ENCODE measurements around the gene MANBA.

Gene MANBA

DNA sequence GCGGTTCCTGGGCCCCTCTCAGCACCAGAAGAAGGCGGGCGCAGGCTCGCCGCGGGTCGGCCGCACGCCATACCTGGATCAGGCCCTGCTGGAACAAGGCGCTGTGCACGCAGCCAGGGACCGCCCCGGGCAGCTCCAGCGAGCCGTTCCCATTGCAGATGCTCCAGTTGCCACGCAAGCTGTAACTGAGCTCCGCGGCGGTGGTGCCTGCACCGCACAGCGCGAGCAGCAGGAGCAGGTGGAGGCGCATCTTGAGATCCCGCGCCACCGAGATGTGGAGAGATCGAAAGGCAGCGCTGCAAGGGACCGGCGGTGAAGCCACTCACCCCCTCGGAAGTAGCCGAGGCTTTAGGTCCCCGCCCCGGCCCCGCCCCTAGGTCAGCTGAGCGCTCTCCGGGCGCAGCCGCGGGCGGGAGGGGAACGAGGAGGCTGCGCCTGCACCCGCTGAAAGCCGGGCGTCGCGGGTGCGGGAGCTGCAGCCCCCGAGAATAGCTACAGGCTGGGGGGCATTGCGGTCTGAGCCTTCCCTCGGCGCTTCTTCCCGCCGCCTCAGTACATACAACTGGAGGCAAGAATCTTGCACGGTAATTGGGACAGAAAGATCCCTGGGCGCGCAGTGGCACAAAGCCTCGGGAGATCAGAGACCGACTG, at the start of gene MANBA:
Gene MANBA, minus strand, starts transcription at position 324 of the 651 bp plus-strand sequence. Its CDS starts 74 bp downstream, at position 250.
- peak; percentile 84 for DNase-seq

DNA sequence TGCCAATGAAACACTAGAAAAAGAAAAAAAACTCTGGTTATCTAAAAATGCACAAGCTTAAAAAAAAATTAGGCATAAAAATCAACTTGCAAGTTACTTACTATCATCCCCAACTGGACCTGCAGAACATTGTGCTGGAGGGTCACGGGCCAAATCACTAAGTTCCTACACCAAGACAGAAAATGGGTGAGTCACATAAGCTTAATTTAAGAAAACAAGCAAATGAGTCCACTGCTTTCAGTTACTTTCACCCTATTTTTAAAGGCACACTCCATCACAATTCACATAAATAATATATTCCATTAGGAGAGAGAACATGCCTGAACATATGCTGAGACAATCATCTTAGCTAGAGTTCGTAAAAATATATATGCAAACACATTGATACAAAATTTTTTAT, 48.9 kb upstream of the MANBA start:
- no peak for DNase-seq

DNA sequence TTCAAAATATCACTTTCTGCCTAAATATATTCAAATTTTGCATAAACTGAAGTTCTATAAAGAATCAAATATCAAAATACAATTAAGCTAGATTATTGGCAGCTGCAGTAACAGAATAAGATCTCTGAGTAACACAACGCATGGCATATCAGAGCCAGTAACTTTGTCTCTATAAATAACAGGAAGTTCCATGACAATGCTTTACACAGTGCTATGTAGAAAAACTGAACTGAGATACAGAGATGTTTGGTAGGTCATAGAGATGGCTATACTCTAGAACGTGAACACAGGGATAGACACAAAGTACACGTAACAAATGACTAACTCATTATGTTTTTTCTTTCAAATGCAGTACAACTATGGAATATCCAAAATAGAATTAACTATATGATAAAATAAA, 48.4 kb upstream of the MANBA start:
- DNase-seq, result no peak

DNA sequence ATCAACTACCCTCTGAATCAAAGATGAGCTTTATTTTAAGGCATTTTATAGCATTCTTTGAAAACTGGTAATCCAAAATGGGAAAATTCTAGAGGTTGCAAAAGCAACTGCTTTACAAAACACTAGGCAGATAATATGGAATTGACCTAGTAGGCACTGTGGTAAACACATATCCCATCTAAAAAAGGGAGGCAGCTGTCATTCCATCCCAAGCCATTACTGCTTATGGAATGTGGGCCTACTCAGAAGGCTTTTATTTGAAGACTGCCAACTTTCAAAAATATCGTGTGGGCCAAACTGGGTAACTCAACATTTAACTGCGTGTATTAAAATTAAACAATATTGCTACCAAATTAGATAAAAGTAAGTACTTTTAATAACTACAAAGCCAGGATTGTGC, 47.2 kb upstream of the MANBA start:
- no peak for DNase-seq

DNA sequence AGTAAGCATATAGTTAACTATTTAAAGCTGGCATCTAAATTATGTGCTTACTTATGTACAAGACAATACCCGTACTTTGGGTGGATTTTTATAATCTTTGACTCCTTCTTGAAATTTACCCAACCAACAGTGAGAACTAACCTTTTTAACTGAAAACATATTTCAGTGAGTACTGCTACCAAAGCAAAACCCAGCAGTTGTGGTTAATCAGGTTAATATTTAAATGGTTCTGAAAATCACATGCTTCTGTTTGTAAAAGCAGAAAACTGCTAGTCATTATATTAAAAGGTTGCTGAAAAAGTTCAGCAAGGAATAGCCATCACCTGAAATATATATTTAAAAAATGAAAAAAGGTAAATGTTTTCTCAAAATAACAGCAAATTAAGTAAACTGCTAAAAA, 46.6 kb upstream of the MANBA start:
- DNase-seq, result no peak

DNA sequence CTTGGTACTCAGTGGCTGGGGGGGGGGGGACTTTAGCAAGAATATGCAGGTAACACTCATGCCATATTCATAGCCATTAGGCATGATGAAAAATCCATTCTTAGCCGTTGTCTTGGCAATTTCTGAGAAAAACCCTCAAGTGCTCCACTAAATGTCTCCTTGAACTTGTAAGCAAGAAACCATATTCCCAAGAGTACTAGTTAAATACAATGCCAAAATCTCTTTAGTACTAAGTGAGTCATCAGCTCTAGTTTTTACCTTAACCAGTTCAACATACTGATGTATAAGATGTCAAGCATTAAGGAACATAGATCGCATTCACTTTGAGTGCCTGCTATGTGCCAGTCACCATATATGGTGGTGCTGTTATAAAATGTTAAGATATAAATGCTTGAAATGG, 39.0 kb upstream of the MANBA start:
- DNase-seq, result no peak

DNA sequence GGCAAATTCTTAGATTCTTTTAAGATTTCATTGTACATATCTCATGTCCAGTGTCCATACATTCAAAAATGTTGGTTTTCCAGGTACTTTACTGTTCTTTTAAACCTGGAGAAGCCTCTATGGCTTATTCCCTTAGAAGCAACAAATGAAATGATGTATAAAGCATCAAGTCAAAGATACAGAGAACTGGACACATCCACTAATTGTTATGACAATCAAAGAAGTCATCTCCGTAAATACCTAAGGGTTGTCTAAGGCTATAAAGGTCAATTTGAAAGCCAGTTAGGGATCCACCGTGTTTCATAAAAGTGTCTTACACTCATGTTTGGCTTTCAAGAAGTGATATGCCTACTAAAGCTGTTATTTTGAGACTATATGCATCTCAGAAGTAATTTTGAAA, 34.2 kb upstream of the MANBA start:
- no peak for DNase-seq

DNA sequence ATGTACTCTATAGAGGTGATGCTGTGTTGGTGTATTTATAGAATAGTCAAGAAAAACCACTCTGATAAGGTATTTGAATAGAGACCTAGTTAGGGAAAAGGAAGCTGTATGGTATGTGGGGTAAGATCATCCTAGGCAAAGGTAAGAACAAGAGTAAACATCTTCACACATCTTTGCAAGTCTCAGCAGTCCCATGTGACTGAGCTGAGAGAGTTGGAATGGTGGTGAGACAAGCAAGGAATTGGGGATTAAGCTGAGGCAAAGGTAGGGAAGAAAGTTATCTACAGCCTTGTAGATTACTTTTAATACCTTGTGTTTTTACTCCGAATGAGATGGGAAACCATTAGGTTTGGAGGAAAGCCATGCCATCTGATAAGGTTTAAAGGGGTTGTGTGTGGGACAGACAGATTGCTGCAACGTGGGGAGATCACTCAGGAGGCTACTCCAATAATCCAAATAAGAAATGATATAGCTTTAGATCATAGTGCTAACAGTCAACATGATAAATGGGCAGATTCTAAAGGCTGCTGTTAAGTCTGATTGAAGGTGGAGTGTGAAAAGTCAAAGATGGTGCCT, 31.7 kb upstream of the MANBA start:
- no peak for DNase-seq

DNA sequence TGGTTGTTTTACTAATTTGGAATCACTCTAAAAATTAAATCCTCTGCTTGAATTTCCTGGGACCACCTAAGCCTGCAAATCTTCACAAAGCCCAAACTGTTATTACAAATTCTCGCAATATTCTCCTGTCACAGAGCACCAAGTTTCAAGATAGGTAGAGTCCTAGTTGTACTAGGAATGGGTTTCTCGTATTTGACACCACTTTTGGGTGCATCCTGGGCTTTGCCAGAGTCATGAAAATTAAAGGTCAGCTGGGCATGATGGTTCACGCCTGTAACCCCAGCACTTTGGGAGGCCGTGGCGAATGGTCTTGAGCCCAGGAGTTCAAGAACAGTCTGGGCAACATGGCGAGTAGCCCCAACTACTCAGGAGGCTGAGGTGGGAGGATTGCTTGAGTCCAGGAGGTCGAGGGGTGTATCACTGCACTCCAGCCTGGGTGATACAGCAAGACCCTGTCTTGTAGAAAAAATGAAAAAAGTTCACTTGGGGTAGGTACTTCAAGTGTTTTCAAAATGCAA, 30.6 kb upstream of the MANBA start:
- no peak for DNase-seq

DNA sequence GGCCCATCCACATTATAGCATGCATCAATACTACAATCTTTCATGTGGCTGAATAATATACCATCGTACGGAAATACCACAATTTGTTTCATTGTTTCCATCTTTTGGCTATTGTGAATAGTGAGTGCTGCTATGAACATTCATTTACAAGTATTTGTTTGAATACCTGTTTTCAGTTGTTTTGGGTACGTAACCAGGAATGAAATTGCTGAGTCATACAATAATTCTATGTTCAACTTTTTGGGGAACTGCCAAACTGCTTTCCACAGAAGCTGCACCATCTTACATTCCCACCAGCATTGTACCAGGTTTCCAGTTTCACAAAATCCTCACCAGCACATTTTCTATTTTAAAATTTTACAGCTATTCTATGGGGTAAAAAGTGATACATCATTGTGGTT, 28.5 kb upstream of the MANBA start:
- no peak for DNase-seq

DNA sequence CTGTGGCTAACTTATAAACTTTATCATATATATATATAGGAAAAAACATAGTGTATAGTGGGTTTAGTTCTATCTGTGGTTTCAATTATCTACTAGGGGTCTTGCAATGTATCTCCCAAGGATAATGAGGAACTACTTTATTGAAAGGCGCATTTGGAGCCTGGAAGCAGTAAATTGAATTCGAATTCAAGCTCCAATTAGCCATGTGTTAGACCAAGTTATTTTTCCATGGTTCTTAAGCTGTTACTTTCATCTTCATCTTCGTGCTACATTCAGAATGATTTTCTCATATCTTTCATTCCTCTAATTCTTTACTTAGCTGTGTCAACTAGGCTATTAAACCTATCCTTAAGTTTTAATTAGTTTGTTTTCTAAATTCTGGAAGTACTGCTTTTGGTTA, 27.2 kb upstream of the MANBA start:
- no peak for DNase-seq

DNA sequence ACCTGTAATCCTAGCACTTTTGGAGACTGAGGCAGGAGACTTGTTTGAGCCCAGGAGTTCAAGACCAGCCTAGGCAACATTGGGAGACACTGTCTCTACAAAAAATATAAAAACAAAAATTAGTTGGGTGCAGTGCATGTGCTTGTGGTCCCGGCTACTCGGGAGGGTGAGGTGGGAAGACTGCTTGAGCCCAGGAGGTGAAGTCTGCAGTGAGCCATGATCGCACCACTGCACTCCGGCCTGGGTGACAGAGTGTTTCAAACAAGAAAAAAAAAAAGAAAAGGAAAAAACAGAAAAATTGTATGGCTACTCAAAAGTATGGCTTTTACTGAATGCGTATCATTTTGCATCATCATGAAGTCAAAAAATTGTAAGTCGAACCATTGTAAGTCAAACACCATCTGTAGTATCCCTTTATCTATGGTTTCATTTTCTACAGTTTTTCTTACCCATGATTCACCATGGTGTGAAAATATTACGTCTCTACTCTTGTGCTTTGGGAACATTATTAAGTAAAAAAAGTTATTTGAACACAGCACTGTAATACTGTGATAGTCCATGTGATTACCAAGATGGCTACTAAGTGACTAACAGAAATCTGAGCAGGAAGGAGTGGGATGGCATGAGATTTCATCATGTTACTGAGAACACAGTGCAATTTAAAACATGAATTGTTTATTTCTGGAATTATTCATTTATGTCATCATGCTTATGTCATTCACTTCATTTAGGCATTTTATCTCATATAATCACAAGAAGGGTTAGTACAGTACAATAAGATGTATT, 26.5 kb upstream of the MANBA start:
- DNase-seq, result no peak

DNA sequence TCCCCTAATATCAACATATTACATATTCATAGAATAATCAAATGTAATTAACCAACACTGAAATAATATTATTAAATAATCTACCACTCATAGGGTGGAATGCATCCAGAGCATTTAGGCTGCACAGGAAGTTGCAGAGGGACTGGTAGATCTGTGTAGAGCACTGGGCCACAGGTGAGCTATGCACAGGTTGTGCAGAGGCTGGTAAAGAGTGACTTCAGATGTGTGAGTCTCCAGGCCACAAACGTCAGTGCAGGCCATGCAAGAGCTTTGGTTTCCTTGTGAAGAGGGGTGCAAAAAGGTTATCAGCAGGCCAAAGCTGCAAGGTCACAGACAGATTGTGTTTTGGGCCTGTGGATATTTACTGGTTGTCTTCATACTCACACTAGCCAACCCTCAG, 25.5 kb upstream of the MANBA start:
- no peak for DNase-seq

DNA sequence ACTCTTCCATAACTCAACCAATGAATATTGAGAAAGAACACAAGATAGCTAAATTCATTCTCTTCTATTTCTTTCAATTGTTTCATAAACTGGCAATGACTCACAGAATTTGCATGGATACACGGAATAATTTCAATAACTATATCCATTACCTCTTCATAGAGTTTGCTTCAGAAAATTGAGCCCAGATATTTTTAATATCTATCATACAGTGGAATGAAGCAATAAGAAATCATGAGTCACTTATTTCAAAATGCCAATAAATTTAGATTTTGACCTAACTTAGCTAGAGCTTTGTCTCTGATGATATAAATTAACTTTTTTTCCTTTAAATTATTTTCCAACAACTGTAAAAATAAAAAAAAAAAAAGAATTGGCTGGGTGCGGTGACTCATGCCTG, 22.2 kb upstream of the MANBA start:
- no peak for DNase-seq

DNA sequence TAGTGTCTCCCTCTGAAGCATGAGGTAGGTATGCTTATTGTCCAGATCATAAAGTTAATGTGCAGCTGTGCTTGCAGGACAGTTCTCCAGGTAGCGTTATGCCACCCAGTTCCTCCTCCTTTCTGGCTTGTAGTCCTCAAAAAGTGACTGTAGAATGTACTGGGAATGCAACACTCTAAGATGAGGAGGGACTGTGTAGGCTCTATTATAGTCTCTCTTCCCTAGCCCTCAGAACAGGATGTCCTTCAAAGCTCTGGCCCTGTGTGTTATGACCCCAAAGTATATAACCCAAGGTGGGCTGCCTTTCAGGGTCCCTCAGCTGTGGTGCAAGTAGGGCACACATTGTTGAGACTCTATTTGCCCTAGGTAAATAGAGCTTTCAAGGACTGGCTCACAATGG, 20.8 kb upstream of the MANBA start:
- DNase-seq, result no peak

DNA sequence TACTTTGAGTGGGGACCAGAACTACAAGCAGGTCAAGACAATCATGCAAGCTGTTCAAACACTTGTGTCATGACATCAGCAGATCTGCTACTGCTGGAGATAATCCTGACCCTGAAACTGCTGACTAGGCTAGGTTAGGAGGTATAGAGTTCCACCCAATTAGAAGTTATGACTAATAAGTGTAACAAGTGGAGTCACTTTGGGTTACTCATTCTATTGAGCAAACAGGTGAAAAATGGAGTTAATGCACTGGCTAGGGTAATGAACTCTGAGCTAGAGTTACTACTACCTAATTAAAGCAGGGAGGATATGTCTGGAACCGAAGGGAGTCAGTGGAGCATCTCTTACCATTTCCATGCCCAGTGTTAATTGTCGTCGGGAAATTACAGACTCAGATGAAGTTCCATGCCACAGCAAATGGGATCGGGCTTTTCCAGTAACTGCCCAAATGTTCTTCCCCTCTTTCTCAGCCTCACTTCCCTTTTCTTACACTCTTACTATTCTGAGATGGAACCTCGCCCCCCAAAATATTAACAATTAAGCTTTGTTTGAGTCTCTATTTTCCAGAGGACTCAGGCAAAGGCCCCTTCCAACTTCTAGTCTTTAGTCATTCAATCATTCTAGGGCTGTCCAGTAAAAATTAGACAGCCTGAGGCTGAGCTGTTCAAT, 19.8 kb upstream of the MANBA start:
- DNase-seq, result no peak

DNA sequence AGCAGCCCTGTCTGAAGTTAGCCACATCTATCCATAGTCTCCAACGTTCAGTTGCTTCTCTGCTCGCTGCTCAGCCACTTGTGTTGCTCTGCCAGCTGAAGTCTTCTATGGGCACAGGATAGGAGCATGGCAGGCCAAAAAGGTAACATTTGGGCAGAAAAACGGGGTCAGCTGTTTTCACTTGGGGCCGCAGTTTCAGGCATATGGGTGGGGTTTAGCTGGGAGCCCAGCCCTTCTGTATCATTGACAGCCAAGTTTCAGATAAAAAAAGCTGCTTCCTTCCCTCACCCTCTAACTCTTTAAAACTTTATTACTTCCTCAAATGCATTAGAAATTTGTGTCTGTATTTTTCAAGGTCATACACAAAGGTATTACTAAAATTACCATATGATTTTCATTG, 18.4 kb upstream of the MANBA start:
- DNase-seq, result no peak

DNA sequence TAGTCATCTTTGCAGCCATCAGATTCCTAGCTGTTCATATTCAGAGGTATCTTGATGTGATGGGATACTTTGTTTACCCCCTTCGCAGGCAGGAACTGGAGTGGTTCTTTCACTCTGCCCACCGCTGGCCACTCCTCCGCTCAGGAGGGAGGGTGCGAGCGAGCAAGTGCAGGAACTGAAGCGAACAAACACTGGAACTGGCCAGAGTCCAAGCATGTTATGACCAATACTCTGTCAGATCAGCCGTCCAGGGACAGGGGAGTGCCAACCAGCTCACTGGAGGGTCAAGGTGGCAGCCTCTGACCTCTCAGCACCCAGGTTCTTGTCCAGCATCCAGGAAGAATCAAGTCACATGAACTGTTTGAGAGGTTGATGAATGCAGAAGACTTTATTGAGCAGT, 18.0 kb upstream of the MANBA start:
- no peak for DNase-seq

DNA sequence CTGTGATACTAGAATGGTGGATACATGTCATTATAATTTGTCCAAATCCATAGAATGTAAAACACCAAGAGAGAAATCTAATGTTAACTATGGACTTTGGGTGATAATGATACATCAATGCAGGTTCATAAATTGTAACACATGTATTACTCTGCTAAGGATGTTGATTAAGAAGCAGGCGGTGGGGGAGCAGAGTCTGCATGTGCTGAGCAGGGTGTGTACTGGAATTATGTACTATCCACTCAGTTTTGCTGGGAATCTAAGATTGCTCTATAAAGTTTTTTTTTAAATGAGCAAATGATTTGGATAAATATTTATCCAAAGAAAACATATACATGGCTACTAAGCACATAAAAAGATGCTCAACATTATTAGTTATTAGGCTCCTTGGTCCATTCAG, 15.0 kb upstream of the MANBA start:
- no peak for DNase-seq

DNA sequence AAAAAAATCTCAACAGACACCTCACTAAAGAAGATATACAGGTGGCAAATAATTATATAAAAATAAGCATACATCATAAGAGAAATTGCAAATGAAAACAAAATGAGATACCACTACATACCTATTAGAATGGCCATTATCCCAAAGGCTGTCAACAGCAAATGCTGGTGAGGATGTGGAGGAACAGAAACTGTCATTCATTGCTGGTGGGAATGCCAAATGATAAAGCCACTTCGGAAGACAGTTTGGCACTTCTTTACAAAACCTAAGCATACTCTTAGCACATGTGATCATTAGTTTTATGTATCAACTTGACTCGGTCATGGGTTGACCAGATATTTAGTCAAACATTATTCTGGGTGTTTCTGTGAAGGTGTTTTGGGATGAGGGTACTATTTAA, 13.5 kb upstream of the MANBA start:
- DNase-seq, result no peak

DNA sequence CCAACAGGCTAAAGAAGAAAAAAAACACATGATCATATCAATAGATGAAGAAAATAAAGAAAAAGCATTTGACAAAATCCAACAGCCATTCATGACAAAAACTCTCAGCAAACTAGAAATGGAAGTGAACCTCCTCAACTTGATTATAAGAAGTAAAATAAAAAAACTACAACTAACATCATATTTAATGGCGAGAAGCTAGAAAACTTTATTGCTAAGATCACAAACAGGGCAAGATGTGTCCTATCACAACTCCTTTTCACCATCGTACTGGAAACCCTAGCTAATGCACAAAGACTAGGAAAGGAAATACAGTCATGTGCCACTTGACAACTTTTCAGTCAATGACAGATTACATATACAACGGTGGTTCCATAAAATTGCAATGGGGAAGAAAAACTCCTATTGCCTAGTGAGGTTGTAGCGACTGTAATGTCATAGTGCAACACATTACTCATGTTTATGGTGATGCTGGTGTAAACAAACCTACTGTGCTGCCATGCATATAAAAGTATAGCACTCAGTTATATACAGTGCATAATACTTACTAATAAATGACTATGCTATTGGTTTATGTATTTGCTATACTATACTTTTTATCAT, 12.1 kb upstream of the MANBA start:
- DNase-seq, result no peak

DNA sequence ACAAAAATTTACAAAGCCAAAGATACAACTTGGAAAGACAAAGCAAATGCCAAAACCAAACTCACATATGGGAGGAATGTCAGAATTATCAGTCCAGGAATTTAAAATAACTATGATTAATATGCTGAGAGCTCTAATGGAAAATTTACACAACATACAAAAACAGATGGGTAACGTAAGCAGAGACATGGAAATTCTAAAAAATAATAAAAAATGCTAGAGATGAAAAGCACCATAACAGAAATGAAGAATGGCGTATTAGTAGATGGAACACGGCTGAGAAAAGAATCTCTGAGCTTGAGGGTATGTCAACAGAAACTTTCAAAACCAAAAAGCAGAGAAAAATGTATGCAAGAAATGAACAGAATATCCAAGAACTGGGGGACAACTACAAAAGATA, 4.1 kb upstream of the MANBA start:
- no peak for DNase-seq

DNA sequence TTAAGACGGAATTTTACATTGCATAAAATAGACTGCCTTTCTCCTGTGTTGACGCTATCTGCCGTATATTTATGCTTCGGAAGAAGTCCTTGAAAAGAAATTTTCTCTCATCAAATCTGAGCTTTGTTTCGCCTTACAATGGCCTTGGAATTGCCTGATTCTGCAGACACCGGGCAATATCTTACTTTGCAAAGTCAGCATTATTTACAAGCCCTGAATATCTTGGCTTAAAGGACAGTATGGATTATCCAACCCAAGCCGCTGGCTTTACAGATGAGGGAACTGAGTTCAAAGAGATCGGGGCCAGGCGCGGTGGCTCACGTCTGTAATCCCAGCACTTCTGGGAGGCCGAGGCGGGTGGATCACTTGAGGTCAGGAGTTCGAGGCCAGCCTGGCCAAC, 1.1 kb upstream of the MANBA start:
- DNase-seq, result no peak
